Endothelial cell (in vitro differentiated cells): Measurements from ENCODE around the gene MOB1A. TPM values are rescaled to one million over a fixed set of nuclear protein-coding genes. Genes with fewer than 3 reads are reported as not detected.

Experiments
- DNase-seq: peaks from one replicate; pipeline ENCODE4 v3.0.0; 2021; ENCODE audit warnings: low spot score
- H3K27ac Mint-ChIP-seq: one replicate; pipeline ENCODE4 v1.8.0; 2021; ENCODE audit warnings: mixed read lengths, inconsistent platforms; ENCODE audit not compliant: unreplicated experiment
- H3K27me3 Mint-ChIP-seq: one replicate; pipeline ENCODE4 v1.8.0; 2021; ENCODE audit warnings: mild to moderate bottlenecking, moderate library complexity, mixed read lengths, inconsistent platforms; ENCODE audit not compliant: unreplicated experiment
- H3K36me3 Mint-ChIP-seq: one replicate; pipeline ENCODE4 v1.8.0; 2021; ENCODE audit warnings: mild to moderate bottlenecking, low read depth, mixed read lengths, inconsistent platforms; ENCODE audit not compliant: unreplicated experiment
- H3K4me1 Mint-ChIP-seq: one replicate; pipeline ENCODE4 v1.8.0; 2021; ENCODE audit warnings: mild to moderate bottlenecking, mixed read lengths, inconsistent platforms; ENCODE audit not compliant: unreplicated experiment
- H3K4me3 Mint-ChIP-seq: one replicate; pipeline ENCODE4 v1.8.0; 2021; ENCODE audit warnings: mild to moderate bottlenecking, mixed read lengths, inconsistent platforms; ENCODE audit not compliant: unreplicated experiment
- H3K9me3 Mint-ChIP-seq: one replicate; pipeline ENCODE4 v1.8.0; 2021; ENCODE audit warnings: mixed read lengths, inconsistent platforms; ENCODE audit not compliant: unreplicated experiment
- CTCF ChIP-seq: fragments of 200-600 bp; sonication (generic); IDR thresholded peaks from one replicate; pipeline ENCODE4 v1.5.0; 2021; ENCODE audit warnings: antibody characterized with exemption; ENCODE audit not compliant: unreplicated experiment
- total RNA-seq: library from RNA; stranded (reverse); fragmentation: NEBNext Ultra II Directional; extraction: Animal tissue kit (Norgen Biotek cat#: 25700); gene quantifications from one replicate; pipeline ENCODE4 v1.2.1, GENCODE V29; 2021; ENCODE audit not compliant: unreplicated experiment

MOB1A gene
- total RNA-seq, 1 donor from 2014 or later, result 85.3 TPM

GRCh38 chr2:74205113-74205512 is 26.4 kb upstream of the MOB1A start:
- DNase-seq, result no peak
- peaks cover 9% of the 10 kb centered on the region for H3K36me3 Mint-ChIP-seq
- no peak overlapping the region for H3K27ac Mint-ChIP-seq
- peaks cover 16% of the 10 kb centered on the region for H3K4me1 Mint-ChIP-seq
- no peak for TF ChIP-seq CTCF
- no peaks in the 10 kb centered on the region for H3K9me3 Mint-ChIP-seq
- no peaks in the 10 kb centered on the region for H3K27me3 Mint-ChIP-seq
- no peak overlapping the region for H3K4me3 Mint-ChIP-seq

- Mint-ChIP-seq H3K36me3 (peaks cover 6% of the 10 kb centered on the region), H3K4me1 (peaks cover 21% of the 10 kb centered on the region), H3K9me3 (no peaks in the 10 kb centered on the region), H3K27ac (no peak overlapping the region), H3K27me3 (no peaks in the 10 kb centered on the region), H3K4me3 (no peak overlapping the region)
- no peak for TF ChIP-seq CTCF
- no peak for DNase-seq
These were observed 25.8 kb upstream of the MOB1A start for GRCh38 chr2:74204436-74204835.

- Mint-ChIP-seq H3K4me3 (no peak overlapping the region), H3K36me3 (peaks cover 6% of the 10 kb centered on the region), H3K4me1 (peaks cover 26% of the 10 kb centered on the region), H3K27ac (no peak overlapping the region), H3K27me3 (no peaks in the 10 kb centered on the region), H3K9me3 (no peaks in the 10 kb centered on the region)
- no peak for DNase-seq
- no peak for TF ChIP-seq CTCF
These were observed 22.9 kb upstream of the MOB1A start for GRCh38 chr2:74201596-74201995.

GRCh38 chr2:74201196-74201595 is 22.5 kb upstream of the MOB1A start:
- Mint-ChIP-seq H3K36me3 (peaks cover 3% of the 10 kb centered on the region), H3K4me1 (peaks cover 23% of the 10 kb centered on the region), H3K27ac (no peak overlapping the region), H3K27me3 (no peaks in the 10 kb centered on the region), H3K9me3 (no peaks in the 10 kb centered on the region), H3K4me3 (no peak overlapping the region)
- TF ChIP-seq CTCF, result no peak
- no peak for DNase-seq

GRCh38 chr2:74199871-74200305 is 21.2 kb upstream of the MOB1A start:
- no peak for TF ChIP-seq CTCF
- Mint-ChIP-seq H3K27ac (peak overlapping the region; percentile 22), H3K4me1 (peaks cover 12% of the 10 kb centered on the region), H3K27me3 (peaks cover 2% of the 10 kb centered on the region), H3K9me3 (no peaks in the 10 kb centered on the region), H3K36me3 (no peaks in the 10 kb centered on the region), H3K4me3 (peak overlapping the region; percentile 95)
- no peak for DNase-seq
